WTC11 (cell line): ENCODE results near the gene NCAM2. TPM values are rescaled to one million over a fixed set of nuclear protein-coding genes. Genes with fewer than 3 reads are reported as not detected.

ENCODE experiments used
- ATAC-seq: fragments of 200-7000 bp; cut with Tn5 transposase; 2 replicates; pipeline ENCODE4 v1.10.0; 2021; ENCODE audit warnings: mild to moderate bottlenecking, moderate library complexity
- CTCF ChIA-PET: fragments of 300-600 bp; sonication (Branson Sonifier 250); formaldehyde crosslinking; loops from one replicate; lab custom pipeline; 2021; ENCODE audit warnings: antibody characterized with exemption; lab: Charles Lee
- POLR2A ChIA-PET: fragments of 350-600 bp; sonication (Branson Sonifier 250); formaldehyde crosslinking; loops from one replicate; lab custom pipeline; 2021; ENCODE audit warnings: antibody characterized with exemption; lab: Charles Lee
- DNase-seq: peaks from one replicate; pipeline ENCODE4 v3.0.0; 2021; ENCODE audit warnings: low spot score
- H3K27ac Mint-ChIP-seq: 2 replicates; pipeline ENCODE4 v1.8.0; 2021; ENCODE audit warnings: mixed read lengths
- H3K27me3 Mint-ChIP-seq: 2 replicates; pipeline ENCODE4 v1.8.0; 2021; ENCODE audit warnings: low read depth, mild to moderate bottlenecking, moderate library complexity, mixed read lengths
- H3K36me3 Mint-ChIP-seq: 2 replicates; pipeline ENCODE4 v1.8.0; 2021; ENCODE audit warnings: mixed read lengths
- H3K4me1 Mint-ChIP-seq: 2 replicates; pipeline ENCODE4 v1.8.0; 2022; ENCODE audit warnings: mixed read lengths
- H3K4me3 Mint-ChIP-seq: 2 replicates; pipeline ENCODE4 v1.8.0; 2021; ENCODE audit warnings: mild to moderate bottlenecking, moderate library complexity, mixed read lengths
- H3K9me3 Mint-ChIP-seq: 2 replicates; pipeline ENCODE4 v1.8.0; 2021; ENCODE audit warnings: mixed read lengths
- ETV6 ChIP-seq: sonication (generic); formaldehyde crosslinking; IDR thresholded peaks from 2 replicates; pipeline ENCODE4 v1.8.1; 2022; ENCODE audit warnings: mild to moderate bottlenecking, missing genetic modification reagents
- GABPB1 ChIP-seq: sonication (generic); formaldehyde crosslinking; IDR thresholded peaks from 2 replicates; pipeline ENCODE4 v1.8.1; 2023; ENCODE audit warnings: mild to moderate bottlenecking, missing genetic modification reagents
- GTF2I ChIP-seq: fragments of 250-450 bp; sonication (Bioruptor Pico); conservative IDR thresholded peaks from 2 replicates; pipeline ENCODE4 v1.4.0; 2021; ENCODE audit warnings: mild to moderate bottlenecking
- JAZF1 ChIP-seq: fragments of 250-450 bp; sonication (Bioruptor Pico); IDR thresholded peaks from 2 replicates; pipeline ENCODE4 v1.9.0; 2021; ENCODE audit warnings: moderate library complexity, mild to moderate bottlenecking, inconsistent platforms
- NFYB ChIP-seq: sonication (generic); formaldehyde crosslinking; conservative IDR thresholded peaks from 2 replicates; pipeline ENCODE4 v1.8.0; 2022; ENCODE audit warnings: low read depth, missing genetic modification reagents
- NR3C1 ChIP-seq: sonication (generic); formaldehyde crosslinking; conservative IDR thresholded peaks from 2 replicates; pipeline ENCODE4 v1.8.1; 2023; ENCODE audit warnings: low read depth, mild to moderate bottlenecking, missing genetic modification reagents
- RELA ChIP-seq: sonication (generic); formaldehyde crosslinking; IDR thresholded peaks from 2 replicates; pipeline ENCODE4 v1.8.1; 2022; ENCODE audit warnings: missing genetic modification reagents, mild to moderate bottlenecking, borderline replicate concordance
- TEAD4 ChIP-seq: sonication (generic); formaldehyde crosslinking; IDR thresholded peaks from 2 replicates; pipeline ENCODE4 v1.8.0; 2022; ENCODE audit warnings: mild to moderate bottlenecking, missing genetic modification reagents
- ZNF121 ChIP-seq: sonication (generic); formaldehyde crosslinking; IDR thresholded peaks from 2 replicates; pipeline ENCODE4 v1.8.0; 2023; ENCODE audit warnings: missing genetic modification reagents
- ZNF232 ChIP-seq: sonication (generic); formaldehyde crosslinking; IDR thresholded peaks from 2 replicates; pipeline ENCODE4 v1.8.0; 2022; ENCODE audit warnings: mild to moderate bottlenecking, missing genetic modification reagents
- ZNF396 ChIP-seq: fragments of 250-450 bp; sonication (Bioruptor Pico); IDR thresholded peaks from 2 replicates; pipeline ENCODE4 v1.8.0; 2021; ENCODE audit warnings: mild to moderate bottlenecking, moderate library complexity, borderline replicate concordance
- total RNA-seq: library from RNA; stranded (reverse); gene quantifications from 3 replicates; pipeline ENCODE4 v1.2.3, GENCODE V29; 2021
- TF ChIP-seq, protein P1 (sequence below): fragments of 250-450 bp; sonication (Bioruptor Pico); IDR thresholded peaks from 2 replicates; pipeline ENCODE4 v1.9.0; 2021; ENCODE audit warnings: mild to moderate bottlenecking
- TF ChIP-seq, protein P2 (sequence below): sonication (generic); formaldehyde crosslinking; IDR thresholded peaks from 2 replicates; pipeline ENCODE4 v1.8.1; 2023; ENCODE audit warnings: mild to moderate bottlenecking, missing genetic modification reagents
- TF ChIP-seq, protein P3 (sequence below): sonication (generic); formaldehyde crosslinking; IDR thresholded peaks from 2 replicates; pipeline ENCODE4 v1.8.1; 2023; ENCODE audit warnings: mild to moderate bottlenecking, missing genetic modification reagents, borderline replicate concordance
- TF ChIP-seq, protein P4 (sequence below): sonication (generic); formaldehyde crosslinking; IDR thresholded peaks from 2 replicates; pipeline ENCODE4 v1.8.1; 2022; ENCODE audit warnings: mild to moderate bottlenecking, missing genetic modification reagents, moderate library complexity, borderline replicate concordance
- TF ChIP-seq, protein P5 (sequence below): fragments of 250-450 bp; sonication (Bioruptor Pico); IDR thresholded peaks from 2 replicates; pipeline ENCODE4 v1.9.0; 2021; ENCODE audit warnings: mild to moderate bottlenecking, borderline replicate concordance

Gene NCAM2
- total RNA-seq, 1 experiment from 2014 or later = 1.6 TPM

DNA sequence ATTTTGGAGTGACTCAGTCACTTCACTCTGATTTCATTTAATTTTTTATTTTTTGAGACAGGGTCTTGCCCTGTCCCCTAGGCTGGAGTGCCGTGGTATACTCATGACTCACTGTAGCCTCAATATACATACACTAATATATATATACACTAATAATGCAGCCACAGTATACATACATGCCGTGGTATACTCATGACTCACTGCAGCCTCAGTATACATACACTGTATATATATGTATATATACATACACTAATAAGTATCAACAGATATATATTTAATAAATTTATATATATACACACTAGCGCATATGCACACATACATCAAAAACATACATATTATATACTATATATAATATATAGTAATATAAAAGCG is 149.2 kb downstream of the NCAM2 start:
- CTCF ChIA-PET = no interaction called here
- Mint-ChIP-seq H3K9me3 (no peaks in the 10 kb centered on the region), H3K27ac (no peak overlapping the region), H3K4me3 (no peak overlapping the region), H3K27me3 (no peaks in the 10 kb centered on the region), H3K4me1 (peaks cover 5% of the 10 kb centered on the region; the same call in 1 of the 2 replicates), H3K36me3 (no peaks in the 10 kb centered on the region)
- TF ChIP-seq, protein P1, sequence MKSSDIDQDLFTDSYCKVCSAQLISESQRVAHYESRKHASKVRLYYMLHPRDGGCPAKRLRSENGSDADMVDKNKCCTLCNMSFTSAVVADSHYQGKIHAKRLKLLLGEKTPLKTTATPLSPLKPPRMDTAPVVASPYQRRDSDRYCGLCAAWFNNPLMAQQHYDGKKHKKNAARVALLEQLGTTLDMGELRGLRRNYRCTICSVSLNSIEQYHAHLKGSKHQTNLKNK (CRISPR knock-in tag) = no peak
- no peak for TF ChIP-seq TEAD4 (CRISPR knock-in tag)
- TF ChIP-seq NR3C1 (CRISPR knock-in tag) = no peak
- TF ChIP-seq, protein P2, sequence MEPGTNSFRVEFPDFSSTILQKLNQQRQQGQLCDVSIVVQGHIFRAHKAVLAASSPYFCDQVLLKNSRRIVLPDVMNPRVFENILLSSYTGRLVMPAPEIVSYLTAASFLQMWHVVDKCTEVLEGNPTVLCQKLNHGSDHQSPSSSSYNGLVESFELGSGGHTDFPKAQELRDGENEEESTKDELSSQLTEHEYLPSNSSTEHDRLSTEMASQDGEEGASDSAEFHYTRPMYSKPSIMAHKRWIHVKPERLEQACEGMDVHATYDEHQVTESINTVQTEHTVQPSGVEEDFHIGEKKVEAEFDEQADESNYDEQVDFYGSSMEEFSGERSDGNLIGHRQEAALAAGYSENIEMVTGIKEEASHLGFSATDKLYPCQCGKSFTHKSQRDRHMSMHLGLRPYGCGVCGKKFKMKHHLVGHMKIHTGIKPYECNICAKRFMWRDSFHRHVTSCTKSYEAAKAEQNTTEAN = no peak
- no peak for TF ChIP-seq ETV6
- TF ChIP-seq GTF2I (CRISPR knock-in tag) = no peak
- TF ChIP-seq ZNF232 (CRISPR knock-in tag) = no peak
- no peak for TF ChIP-seq GABPB1 (CRISPR knock-in tag)
- TF ChIP-seq JAZF1 (CRISPR knock-in tag) = no peak
- no peak for TF ChIP-seq ZNF121 (CRISPR knock-in tag)
- no peak for TF ChIP-seq NFYB (CRISPR knock-in tag)
- TF ChIP-seq, protein P3, sequence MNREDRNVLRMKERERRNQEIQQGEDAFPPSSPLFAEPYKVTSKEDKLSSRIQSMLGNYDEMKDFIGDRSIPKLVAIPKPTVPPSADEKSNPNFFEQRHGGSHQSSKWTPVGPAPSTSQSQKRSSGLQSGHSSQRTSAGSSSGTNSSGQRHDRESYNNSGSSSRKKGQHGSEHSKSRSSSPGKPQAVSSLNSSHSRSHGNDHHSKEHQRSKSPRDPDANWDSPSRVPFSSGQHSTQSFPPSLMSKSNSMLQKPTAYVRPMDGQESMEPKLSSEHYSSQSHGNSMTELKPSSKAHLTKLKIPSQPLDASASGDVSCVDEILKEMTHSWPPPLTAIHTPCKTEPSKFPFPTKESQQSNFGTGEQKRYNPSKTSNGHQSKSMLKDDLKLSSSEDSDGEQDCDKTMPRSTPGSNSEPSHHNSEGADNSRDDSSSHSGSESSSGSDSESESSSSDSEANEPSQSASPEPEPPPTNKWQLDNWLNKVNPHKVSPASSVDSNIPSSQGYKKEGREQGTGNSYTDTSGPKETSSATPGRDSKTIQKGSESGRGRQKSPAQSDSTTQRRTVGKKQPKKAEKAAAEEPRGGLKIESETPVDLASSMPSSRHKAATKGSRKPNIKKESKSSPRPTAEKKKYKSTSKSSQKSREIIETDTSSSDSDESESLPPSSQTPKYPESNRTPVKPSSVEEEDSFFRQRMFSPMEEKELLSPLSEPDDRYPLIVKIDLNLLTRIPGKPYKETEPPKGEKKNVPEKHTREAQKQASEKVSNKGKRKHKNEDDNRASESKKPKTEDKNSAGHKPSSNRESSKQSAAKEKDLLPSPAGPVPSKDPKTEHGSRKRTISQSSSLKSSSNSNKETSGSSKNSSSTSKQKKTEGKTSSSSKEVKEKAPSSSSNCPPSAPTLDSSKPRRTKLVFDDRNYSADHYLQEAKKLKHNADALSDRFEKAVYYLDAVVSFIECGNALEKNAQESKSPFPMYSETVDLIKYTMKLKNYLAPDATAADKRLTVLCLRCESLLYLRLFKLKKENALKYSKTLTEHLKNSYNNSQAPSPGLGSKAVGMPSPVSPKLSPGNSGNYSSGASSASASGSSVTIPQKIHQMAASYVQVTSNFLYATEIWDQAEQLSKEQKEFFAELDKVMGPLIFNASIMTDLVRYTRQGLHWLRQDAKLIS = no peak
- TF ChIP-seq, protein P4, sequence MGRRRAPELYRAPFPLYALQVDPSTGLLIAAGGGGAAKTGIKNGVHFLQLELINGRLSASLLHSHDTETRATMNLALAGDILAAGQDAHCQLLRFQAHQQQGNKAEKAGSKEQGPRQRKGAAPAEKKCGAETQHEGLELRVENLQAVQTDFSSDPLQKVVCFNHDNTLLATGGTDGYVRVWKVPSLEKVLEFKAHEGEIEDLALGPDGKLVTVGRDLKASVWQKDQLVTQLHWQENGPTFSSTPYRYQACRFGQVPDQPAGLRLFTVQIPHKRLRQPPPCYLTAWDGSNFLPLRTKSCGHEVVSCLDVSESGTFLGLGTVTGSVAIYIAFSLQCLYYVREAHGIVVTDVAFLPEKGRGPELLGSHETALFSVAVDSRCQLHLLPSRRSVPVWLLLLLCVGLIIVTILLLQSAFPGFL (CRISPR knock-in tag) = no peak
- no peak for TF ChIP-seq RELA (CRISPR knock-in tag)
- TF ChIP-seq ZNF396 (CRISPR knock-in tag) = no peak
- no peak for ATAC-seq
- POLR2A ChIA-PET = no interaction called here
- no peak for DNase-seq

DNA sequence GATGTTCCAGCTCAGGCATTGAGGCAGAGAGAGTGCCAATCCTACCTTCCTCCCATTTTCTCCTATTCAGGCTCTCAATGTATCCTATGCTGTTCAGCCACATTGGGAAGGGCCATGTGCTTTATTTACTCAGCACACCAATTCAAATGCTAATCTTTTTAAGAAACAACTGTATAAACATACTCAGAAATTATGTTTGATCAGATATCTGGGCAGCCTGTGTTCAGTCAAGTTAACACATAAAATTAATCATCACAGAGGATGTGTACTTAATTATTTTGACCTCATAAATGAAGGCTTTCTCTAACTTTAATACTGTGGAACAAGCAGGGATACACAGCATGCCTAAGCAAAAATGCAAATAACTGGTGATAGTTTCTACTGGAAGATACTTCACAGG is 149.8 kb downstream of the NCAM2 start:
- Mint-ChIP-seq H3K4me1 (peaks cover 5% of the 10 kb centered on the region; the same call in 1 of the 2 replicates), H3K36me3 (no peaks in the 10 kb centered on the region), H3K4me3 (no peak overlapping the region), H3K27me3 (no peaks in the 10 kb centered on the region), H3K9me3 (no peaks in the 10 kb centered on the region), H3K27ac (no peak overlapping the region)
- ChIA-PET POLR2A (no interaction called here), CTCF (no interaction called here)
- TF ChIP-seq, protein P5, sequence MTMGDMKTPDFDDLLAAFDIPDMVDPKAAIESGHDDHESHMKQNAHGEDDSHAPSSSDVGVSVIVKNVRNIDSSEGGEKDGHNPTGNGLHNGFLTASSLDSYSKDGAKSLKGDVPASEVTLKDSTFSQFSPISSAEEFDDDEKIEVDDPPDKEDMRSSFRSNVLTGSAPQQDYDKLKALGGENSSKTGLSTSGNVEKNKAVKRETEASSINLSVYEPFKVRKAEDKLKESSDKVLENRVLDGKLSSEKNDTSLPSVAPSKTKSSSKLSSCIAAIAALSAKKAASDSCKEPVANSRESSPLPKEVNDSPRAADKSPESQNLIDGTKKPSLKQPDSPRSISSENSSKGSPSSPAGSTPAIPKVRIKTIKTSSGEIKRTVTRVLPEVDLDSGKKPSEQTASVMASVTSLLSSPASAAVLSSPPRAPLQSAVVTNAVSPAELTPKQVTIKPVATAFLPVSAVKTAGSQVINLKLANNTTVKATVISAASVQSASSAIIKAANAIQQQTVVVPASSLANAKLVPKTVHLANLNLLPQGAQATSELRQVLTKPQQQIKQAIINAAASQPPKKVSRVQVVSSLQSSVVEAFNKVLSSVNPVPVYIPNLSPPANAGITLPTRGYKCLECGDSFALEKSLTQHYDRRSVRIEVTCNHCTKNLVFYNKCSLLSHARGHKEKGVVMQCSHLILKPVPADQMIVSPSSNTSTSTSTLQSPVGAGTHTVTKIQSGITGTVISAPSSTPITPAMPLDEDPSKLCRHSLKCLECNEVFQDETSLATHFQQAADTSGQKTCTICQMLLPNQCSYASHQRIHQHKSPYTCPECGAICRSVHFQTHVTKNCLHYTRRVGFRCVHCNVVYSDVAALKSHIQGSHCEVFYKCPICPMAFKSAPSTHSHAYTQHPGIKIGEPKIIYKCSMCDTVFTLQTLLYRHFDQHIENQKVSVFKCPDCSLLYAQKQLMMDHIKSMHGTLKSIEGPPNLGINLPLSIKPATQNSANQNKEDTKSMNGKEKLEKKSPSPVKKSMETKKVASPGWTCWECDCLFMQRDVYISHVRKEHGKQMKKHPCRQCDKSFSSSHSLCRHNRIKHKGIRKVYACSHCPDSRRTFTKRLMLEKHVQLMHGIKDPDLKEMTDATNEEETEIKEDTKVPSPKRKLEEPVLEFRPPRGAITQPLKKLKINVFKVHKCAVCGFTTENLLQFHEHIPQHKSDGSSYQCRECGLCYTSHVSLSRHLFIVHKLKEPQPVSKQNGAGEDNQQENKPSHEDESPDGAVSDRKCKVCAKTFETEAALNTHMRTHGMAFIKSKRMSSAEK (CRISPR knock-in tag) = no peak
- DNase-seq (no peak), ATAC-seq (no peak)
